ENCODE results near the gene CSMD2. TPM values are rescaled to one million over a fixed set of nuclear protein-coding genes. Genes with fewer than 3 reads are reported as not detected.

The CSMD2 gene
- total RNA-seq, 1 experiment from 2014 or later = not detected

DNA sequence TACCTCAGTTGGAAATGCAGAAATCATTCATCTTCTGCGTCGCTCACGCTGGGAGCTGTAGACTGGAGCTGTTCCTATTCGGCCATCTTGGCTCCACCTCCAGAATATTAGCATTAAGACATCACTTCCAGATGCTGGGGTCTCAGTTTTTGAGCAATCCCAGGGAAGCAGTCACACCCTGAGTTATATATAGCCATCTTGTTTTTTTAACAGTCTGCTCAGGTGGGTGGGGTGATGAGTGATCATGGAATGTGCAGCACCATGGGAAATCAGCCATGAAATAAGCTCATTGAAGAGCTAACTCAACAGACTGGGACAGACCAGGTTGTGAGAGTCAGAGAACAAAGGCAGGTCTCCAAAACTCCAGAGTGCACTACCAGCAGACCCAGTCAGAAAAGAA, 328.1 kb downstream of the CSMD2 start:
- DNase-seq = no peak
- BruUV-seq (replicated peaks) = no TSS peak
- Histone ChIP-seq H3K4me3 (no peak overlapping the region), H3K27ac (no peak overlapping the region), H2AFZ (no peak overlapping the region), H3K4me1 (replicated peaks; ENCODE audit: insufficient read depth) (no peaks in the 10 kb centered on the region), H3K9me3 (ENCODE audit: insufficient read depth, low read depth) (no peaks in the 10 kb centered on the region), H3K36me3 (ENCODE audit: low read depth) (no peaks in the 10 kb centered on the region), H4K20me1 (ENCODE audit: insufficient read depth) (no peaks in the 10 kb centered on the region), H3K79me2 (ENCODE audit: low read depth) (no peaks in the 10 kb centered on the region), H3K9me2 (ENCODE audit: insufficient read depth) (no peaks in the 10 kb centered on the region), H3K27me3 (ENCODE audit: insufficient read depth, low read depth) (no peaks in the 10 kb centered on the region), H3K4me2 (no peak overlapping the region), H3F3A (ENCODE audit: insufficient read depth, low read depth) (no peaks in the 10 kb centered on the region)
- POLR2A ChIA-PET (ENCODE audit: unreplicated experiment) = no interaction called here
- intact Hi-C loops (cut with micrococcal nuclease; ENCODE audit: unreplicated experiment) = no loop called here
- TF ChIP-seq CTCF (conservative IDR thresholded peaks at IDR 0.05) = no peak
- no peak for TF ChIP-seq EZH2 (IDR thresholded peaks at IDR 0.05; ENCODE audit: low read depth)
- CTCF ChIA-PET = no interaction called here

DNA sequence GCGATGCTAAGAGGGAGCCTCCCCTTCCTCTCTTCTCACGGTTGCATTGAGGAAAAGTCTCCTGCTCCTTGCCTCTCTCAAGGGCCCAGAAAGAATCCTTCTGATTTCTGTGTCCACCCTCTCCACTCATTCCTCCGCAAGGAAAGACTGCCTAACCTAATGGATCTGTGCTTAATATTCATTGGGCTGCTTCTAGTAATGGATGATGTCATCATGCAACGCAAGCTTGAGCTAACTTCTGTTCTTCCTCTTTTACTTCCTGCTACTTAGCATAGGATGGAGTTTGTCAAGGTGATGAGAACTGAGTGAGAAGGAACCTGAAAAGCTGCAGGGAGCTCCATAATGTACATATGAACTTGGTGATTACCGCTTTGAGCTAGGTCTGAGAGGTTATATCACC, 336.4 kb downstream of the CSMD2 start:
- Histone ChIP-seq H3F3A (ENCODE audit: insufficient read depth, low read depth) (no peaks in the 10 kb centered on the region), H4K20me1 (ENCODE audit: insufficient read depth) (no peaks in the 10 kb centered on the region), H2AFZ (no peak overlapping the region), H3K4me1 (replicated peaks; ENCODE audit: insufficient read depth) (no peaks in the 10 kb centered on the region), H3K27ac (no peak overlapping the region), H3K36me3 (ENCODE audit: low read depth) (no peaks in the 10 kb centered on the region), H3K4me3 (no peak overlapping the region), H3K9me3 (ENCODE audit: insufficient read depth, low read depth) (no peaks in the 10 kb centered on the region), H3K79me2 (ENCODE audit: low read depth) (no peaks in the 10 kb centered on the region), H3K27me3 (ENCODE audit: insufficient read depth, low read depth) (peaks cover 16% of the 10 kb centered on the region; the same call in 1 of the 2 replicates), H3K9me2 (ENCODE audit: insufficient read depth) (no peaks in the 10 kb centered on the region), H3K4me2 (no peak overlapping the region)
- no peak for TF ChIP-seq CTCF (conservative IDR thresholded peaks at IDR 0.05)
- no peak for TF ChIP-seq EZH2 (IDR thresholded peaks at IDR 0.05; ENCODE audit: low read depth)
- DNase-seq = no peak
- ChIA-PET POLR2A (ENCODE audit: unreplicated experiment) (no interaction called here), CTCF (no interaction called here)
- BruUV-seq (replicated peaks) = no TSS peak
- intact Hi-C loops (cut with micrococcal nuclease; ENCODE audit: unreplicated experiment) = no loop called here

DNA sequence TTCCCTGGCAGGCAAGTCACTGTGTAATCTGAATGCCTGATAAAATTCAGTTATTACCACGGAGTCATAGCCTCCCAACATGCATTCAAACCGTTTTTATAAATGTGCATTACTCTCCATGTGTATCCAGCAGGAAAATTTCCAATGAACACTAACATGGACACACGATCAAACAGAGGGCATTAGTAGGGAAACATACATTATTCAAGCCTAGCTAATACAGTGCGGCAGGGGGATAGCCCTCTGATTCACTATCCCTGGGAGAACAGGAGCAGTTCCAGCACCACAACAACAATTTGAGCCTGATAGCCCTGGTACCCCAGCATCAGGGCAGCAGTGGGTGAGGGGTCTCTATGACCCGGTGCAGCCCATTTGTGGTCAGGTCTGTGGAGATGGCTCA, 337.0 kb downstream of the CSMD2 start:
- no peaks in the 10 kb centered on the region for H3K79me2 ChIP-seq (ENCODE audit: low read depth)
- no peaks in the 10 kb centered on the region for H3K36me3 ChIP-seq (ENCODE audit: low read depth)
- H3K4me2 ChIP-seq = no peak overlapping the region
- CTCF ChIA-PET = no interaction called here
- no peaks in the 10 kb centered on the region for H3K9me2 ChIP-seq (ENCODE audit: insufficient read depth)
- no peaks in the 10 kb centered on the region for H3K4me1 ChIP-seq (replicated peaks; ENCODE audit: insufficient read depth)
- no peak overlapping the region for H3K27ac ChIP-seq
- no peaks in the 10 kb centered on the region for H3K9me3 ChIP-seq (ENCODE audit: insufficient read depth, low read depth)
- no TSS peak for BruUV-seq (replicated peaks)
- no peaks in the 10 kb centered on the region for H3F3A ChIP-seq (ENCODE audit: insufficient read depth, low read depth)
- no peak for DNase-seq
- TF ChIP-seq EZH2 (IDR thresholded peaks at IDR 0.05; ENCODE audit: low read depth) = no peak
- no peak for TF ChIP-seq CTCF (conservative IDR thresholded peaks at IDR 0.05)
- POLR2A ChIA-PET (ENCODE audit: unreplicated experiment) = no interaction called here
- H3K4me3 ChIP-seq = no peak overlapping the region
- H4K20me1 ChIP-seq (ENCODE audit: insufficient read depth) = no peaks in the 10 kb centered on the region
- no peak overlapping the region for H2AFZ ChIP-seq
- intact Hi-C loops (cut with micrococcal nuclease; ENCODE audit: unreplicated experiment) = no loop called here
- H3K27me3 ChIP-seq (ENCODE audit: insufficient read depth, low read depth) = peaks cover 22% of the 10 kb centered on the region; the same call in 1 of the 2 replicates

Data from PC-9 (cell line).